GM21619 (cell line): ENCODE data around the gene FARP1.
A peak's percentile ranks its signal among the peaks of the same experiment; 100 is the strongest.

Experiments
- ATAC-seq: cut with Tn5 transposase; IDR thresholded peaks from one replicate; pipeline ENCODE4 v1.9.1; 2021; ENCODE audit not compliant: unreplicated experiment

FARP1 gene

DNA sequence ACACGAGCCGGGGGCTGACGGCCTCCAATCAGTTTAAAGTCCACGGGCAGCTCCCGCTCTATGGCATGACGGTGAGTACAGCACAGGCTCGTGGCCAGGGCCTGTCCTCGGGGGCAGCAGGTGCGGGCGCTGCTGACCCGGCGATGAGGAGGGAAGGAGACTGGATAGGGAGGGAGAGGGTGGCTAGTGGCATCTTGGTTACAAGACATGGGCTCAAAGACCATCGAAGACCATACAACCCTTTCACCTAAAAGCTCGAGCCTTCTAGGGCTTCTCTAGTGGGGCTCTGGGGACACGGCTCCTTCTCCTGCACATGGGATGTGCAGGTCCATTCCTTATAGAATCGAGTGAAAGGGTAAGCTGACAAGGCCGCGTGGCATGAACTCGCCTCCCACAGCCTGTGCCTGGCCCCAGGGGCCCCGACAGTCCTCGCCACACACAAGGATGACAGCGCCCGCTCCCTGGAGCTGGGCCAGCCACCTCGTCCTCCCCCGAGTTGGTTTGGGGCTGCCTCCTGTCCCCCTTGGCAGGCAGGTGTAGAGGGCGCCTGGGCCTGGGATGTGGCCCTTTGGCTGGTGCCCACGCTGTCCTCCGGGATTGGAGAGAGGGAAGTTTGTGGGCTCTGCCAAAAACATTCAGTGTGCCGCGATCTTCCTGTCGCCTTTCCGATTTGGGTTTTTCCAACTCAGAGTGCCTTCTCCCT, 296.4 kb downstream of the FARP1 start:
- no peak for ATAC-seq

DNA sequence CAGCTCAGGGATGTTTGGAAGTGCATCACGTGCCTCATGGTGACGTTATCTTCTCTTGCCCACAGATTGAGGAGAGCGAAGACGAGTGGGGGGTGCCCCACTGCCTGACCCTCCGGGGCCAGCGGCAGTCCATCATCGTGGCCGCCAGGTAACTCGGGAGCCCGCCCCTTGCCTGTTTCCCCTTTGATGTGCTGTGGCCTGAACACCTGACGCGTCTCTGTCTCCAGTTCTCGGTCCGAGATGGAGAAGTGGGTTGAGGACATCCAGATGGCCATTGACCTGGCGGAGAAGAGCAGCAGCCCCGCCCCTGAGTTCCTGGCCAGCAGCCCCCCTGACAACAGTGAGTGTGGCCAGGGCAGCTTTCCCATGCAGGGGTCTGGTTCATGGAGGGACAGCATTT, 297.0 kb downstream of the FARP1 start:
- no peak for ATAC-seq

DNA sequence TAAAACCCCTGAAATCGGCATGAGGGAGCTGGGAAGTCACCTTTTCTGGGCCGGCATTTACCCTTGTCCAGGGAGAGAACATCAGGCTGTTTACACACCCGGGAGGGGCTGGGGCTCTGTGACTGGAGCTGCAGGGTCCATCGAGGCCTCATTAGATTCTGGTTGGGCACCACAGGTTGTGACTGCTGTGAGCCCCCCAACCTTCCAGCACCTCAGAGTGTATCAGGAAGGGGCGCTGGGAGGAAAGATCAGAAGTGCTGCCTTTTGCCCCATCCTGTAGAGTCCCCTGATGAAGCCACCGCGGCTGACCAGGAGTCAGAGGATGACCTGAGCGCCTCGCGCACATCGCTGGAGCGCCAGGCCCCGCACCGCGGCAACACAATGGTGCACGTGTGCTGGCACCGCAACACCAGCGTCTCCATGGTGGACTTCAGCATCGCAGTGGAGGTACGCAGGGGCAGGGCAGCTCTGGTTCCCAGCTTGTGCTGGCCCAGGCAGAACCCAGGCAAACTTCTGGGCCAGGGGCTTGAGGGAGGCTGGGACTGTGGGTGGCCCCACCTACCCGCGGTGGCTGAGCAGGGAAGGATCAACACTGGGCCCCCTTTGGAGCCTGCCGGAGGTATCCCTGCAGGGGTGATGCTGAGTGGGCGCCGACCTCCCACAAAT, 297.6 kb downstream of the FARP1 start:
- ATAC-seq: no peak

DNA sequence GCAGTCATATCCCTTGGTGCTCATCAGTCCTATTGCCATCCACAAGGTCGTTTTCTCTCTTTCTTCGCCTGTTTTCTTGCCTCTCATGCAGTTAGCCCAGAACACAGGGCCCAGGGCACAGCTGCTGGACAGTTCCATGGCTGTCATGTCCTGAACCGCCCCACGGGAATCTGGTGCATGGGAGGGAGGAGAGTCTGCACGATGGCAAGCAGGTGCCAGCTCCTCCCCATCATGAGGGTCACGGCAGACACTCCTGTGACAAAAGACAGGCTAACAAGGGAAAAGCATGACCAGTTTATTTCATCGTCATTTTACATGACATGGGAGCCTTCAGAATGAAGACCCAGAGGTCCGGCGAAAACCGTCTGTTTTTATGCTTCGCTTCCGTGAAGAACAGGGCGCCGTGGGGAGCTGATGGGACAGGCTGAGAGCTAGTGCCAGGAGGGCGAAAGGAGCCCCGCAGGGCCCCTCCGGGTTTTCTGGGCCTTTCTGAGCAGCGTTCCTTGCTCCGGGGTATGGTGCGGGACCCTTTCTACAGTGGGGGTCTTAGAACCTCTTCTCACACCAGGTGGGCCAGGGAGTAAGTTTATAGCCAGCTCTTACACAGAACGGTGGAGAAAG, 298.3 kb downstream of the FARP1 start:
- no peak for ATAC-seq

DNA sequence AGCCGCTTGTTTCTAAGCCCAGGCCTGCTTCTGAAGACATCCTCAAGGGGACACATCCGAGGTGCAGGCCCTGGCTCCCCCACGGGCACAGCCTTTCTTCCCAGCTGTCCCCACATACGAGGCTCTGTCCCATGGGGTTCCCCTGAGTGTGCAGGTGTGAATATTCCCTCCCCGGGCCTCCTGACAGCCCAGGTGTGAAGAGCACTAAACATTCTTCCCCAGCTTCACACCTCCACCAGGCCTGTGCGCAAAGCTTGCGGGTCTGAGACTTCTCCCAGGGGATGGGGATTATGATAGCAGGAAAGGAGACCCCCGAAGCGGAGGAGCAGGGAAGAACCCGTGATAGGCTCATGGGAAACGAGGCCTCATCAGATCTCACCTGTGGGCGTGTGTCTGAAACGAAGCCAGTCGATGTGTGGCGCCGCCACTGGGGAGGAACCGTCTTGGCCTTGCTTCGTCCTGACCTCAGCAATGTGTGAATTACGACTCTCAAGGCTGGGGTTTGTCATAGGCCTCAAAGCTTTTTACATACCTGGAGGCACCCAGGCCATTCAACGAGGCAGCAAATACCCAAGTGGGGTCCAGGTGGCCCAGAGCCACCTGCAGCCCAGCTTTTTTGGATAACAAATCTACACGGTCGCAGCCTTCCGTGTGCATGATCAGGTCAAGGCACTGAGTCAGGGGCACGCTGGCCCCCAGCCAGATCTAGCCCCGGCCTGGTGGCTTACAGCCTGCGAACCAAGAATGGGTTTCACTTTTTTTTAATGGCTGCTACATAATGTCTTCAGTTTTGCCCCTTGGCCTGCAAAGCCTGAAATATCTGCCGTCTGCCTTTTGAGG, 299.7 kb downstream of the FARP1 start:
- ATAC-seq: no peak

DNA sequence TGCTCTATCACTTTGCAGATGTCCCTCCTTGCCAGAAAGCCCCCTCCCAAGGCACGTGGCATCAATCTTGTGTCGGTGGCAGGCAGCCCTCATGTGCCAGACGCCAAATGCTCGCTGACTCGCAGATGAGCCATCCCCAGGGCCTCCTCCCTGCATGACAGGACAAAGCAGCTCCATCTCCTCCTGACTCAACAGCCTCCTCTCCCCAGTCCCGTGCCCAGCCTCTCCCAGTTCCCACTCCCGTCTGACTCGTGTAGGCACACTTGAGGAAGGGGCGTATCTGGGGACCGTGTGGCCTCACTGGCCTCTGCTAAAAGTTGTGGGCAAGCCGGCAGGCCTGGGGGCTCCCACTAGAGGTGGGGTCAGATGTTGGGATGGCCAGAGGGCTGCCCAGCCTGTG, 300.4 kb downstream of the FARP1 start:
- no peak for ATAC-seq

DNA sequence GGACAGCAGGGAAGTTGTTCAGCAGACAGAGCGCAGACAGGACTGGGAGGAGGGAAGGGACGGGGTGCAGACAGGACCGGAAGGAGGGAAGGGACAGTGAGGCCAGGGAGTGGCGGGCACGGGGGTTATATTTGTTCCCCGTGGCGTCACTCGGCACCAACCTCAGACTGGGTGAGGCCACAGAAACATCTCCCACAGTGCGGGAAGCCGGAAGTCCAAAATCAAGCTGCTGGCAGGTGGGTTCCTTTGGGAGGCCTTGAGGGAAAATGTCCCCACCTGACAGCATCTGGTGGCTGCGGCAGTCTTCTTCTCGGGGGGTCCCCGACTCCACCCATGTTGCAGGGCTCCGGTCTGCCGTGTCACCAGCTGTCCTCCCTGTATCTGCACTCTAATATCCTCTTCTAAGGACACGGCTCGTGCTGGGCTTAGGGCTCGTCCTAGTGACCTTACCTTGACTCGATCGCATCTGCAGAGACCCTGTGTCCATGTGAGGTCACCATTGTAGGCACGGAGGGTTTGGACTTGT, 301.0 kb downstream of the FARP1 start:
- no peak for ATAC-seq

DNA sequence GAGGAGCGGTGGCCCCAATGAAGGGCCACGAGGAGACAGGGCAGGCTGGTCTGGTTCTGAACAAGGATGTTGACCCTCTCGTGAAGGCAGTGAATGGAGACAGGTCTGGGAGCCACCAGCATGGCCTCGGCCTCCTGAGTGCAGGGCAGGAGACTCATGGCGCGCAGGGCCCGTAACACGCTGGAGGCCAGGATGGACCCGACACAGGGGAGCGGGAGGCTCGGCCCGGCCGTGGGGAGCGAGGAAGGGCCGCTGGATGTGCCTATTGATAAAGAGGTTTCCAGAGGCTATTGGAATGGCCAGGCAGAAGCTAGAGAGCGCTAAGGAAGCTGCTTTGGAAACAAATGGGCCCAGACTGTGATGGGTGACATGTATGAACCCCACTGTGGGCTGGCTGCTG, 301.5 kb downstream of the FARP1 start:
- ATAC-seq: no peak

DNA sequence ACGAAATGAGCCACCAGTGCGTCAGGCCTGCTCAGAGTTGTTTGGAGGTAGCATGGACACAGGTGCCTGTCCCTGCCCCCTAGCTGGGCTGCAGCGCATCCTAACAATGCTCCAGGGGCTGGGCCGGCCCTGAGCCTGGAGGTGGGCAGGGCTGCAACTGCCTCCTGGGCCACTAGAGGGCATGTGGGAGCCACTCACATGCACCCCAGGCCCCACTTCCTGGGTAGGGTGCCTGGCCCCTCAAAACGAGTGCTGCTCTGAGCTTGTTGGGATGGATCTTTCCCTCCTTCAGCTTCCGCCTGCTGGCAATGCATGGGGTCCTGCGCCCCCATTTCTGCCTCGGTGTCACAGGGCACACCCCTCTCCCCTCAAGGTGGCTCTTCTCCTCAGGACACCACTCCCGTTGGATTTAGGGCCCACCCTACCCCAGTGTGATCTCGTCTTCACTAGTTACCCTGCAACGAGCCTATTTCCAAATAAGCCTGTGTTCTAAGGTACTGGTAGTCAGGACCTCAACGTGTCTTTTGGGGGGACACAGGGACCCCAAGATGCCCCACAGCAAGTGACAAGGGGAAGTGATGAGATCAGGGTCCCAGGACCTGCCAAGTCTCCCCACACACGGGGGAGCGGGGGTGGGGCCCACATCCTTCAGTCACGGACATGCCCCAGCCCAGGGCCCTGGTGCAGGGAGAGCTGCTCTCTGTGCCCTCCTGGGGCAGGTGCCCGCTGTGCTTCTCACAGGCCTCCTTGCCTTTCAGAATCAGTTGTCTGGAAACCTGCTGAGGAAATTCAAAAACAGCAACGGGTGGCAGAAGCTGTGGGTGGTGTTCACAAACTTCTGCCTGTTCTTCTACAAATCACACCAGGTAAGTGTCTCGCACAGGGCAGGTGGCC, 302.7 kb downstream of the FARP1 start:
- ATAC-seq: peak; percentile 88

DNA sequence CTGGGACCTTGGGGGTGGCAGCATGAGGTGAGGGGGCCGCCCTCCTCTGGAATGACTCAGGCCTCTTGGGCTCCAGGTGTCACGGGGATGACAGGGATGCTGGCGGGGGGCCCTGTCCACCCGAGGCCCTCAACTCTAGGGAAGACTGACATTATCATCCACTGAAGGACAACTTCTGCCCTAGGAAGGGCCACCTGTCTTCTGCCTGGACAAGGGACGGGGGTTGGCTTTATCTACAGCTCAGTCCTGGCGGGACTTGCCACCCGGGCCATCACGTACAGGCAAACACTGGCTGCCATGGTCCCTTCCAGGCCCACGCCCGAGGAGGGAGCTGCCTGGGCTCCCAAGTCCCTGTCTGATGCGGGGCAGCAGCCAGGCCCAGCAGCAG, 303.3 kb downstream of the FARP1 start:
- ATAC-seq: no peak

DNA sequence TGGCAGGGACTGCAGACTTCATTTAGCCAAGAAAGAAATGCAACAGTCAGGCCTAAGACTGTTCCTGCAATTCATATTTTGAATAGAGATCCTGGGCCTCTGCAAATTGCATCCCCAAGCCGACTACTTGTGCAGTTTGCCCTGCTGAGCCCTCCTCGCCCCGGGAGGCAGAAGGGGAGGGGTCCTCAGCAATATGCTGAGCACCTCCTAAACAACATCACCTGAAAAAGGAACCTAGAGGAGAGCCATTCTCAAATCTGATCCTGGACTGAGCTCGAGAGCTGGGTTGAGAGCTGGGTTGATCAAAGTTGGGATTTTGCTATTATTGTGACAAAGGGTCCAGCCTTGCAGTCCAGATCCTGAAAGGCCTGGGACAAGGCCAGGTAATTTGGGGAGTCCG, 304.2 kb downstream of the FARP1 start:
- no peak for ATAC-seq

DNA sequence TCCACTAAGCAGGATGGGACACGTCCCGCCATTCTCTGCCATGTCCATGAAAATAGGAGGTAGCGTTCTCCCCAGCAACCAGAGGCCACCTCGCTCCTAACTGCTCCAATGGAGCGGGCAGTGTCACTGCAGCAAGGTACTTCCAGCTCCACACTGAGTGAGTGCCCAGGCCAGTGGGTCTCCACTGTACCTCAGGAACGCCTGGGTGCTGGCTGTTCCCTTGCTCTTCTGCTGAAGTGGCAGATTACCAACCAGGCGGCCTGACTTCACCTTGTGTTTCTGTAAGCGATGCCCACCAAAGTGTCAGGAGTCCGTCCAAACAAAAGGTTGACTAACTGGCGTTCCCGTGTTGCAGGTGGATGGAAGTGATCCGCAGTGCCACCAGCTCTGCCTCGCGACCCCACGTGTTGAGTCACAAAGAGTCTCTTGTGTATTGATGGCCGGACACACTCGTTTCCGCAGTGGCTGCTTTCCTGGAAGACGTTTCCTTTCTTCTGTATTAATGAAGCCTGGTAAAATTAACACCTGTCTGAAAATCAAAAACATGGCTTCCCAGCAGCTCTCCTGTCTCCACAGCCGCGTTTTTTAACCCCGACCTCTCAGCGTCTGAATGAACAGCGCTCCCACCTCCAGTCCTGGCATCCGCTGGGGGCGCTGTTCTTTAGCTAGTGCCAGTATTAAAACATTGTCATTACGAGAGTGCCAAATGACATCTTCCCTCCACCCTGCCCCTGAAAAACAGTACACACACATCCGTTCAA, 305.2 kb downstream of the FARP1 start:
- no peak for ATAC-seq

DNA sequence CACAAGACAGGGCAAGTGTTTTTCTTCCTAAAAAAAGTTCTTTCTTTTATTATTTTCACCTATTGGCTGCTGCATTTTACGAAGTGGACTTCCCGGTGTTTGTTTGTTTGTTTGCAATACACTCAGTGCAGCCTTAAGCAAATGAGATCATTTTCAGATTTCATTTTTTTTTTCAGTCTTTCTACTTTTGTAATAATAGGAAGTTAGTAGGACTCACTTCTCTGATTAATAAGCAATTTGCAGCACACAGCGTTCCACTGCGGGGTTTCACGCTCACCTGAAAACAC, 305.7 kb downstream of the FARP1 start:
- no peak for ATAC-seq

DNA sequence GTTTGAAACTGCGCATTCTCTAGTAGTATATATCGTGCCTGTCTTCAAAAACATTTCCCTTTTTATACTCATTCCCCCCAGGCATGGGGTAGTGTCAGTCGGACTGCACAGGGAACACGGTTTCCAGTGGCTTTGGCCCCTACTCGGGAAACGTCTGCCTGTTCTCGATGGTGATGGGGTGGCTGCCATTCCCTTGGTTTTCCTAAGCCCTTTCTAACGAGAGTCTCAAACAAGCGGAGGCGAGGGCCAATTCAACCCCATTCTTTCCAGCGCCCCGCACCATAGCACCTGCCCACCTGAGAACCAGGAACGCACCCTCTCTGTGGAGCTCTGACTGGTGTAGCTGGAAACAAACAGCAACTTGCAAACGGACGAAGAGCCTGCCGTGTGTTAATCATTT, 306.4 kb downstream of the FARP1 start:
- ATAC-seq: no peak

DNA sequence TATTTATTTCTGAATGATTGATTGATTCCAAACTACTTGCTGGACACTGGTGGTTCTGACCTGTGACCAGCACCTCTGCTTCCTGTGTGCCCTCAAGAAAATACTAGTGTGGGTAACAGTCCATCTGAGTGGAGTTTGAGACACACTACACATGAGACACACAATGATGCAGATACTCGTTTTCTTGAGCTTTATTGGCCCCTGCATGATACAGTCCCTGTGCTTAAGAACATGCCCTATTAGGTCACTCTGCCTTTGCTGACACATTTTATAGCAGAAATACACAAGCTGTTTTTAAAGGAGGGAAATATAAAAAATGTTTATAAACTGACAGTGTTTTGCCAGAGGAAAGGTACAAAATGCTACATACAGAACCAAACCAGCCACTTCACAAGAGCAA, 307.1 kb downstream of the FARP1 start:
- ATAC-seq: no peak

DNA sequence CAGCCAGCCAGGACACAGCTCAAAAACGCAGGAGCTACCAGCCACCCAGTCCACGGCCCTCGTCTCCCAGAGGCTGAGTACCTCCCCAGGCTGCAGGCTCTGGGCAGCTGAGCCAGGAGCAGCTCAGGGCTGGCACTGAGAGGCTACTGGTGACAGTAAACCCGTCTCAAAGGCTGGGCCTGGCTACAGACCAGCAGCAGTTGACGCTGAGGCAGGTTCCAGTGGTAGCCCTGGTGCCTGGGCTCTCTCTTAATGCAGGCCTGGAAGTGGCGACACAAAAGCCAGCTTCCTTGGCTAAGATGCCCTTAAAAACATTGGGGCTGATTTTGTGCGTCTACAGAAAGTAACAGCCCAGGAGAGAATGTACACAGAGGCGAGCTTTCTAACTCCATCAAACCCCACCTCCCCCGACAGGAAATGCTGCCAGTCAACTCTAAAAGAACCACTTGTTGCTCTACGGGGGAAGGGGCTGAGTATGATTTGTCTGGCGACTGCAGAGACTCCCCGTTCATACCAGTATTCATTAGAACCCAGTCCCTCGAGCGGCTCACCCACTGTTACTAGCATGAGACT, 307.7 kb downstream of the FARP1 start:
- no peak for ATAC-seq

DNA sequence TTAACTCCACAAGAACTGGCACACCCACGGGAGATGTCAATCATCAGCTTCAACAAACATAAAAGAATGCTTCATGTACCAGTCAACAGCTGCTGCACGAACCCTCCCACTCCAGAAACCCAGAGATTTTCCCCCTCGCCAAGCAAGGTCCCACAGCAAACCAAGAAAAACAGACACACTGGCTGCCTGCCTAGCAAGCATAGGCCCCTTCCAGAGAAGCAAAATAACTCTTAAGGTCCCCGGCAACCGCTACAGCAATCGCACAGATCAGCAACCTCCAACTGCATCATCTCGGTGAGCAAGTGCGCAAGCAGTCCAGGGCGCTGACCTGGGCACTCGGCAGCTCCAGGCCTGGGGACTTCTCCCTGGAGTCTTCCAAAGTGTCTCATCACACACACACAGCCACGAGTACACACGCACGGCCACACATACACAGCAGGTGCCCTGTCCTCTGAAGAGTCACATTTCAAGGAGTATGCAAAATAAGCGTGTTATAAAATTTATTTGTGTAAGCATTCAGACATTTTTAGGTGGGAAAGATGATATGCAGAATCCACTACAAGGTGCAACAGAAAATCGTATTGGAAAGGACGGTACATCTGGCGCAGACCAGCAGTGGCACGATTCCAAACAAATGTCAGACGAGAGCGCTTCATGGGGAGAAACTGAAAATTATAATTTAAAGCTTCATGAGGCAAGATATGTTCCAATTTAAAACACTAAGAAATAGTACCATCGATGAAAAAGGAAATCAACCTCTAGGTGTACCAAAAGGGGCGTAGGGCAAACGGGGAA, 309.0 kb downstream of the FARP1 start:
- ATAC-seq: no peak
